Renal cortical epithelial cell (primary cell): Measurements from ENCODE around the gene KIN. TPM values are rescaled to one million over a fixed set of nuclear protein-coding genes. Genes with fewer than 3 reads are reported as not detected.
"Not testable (repeated sequence)": the region's sequence is repeated elsewhere in the genome, so short reads cannot be mapped to it uniquely, and the experiment has no call there.

Source experiments
- DNase-seq: peaks from one replicate; pipeline ENCODE4 v3.0.0-alpha.2; 2011; ENCODE audit warnings: low read depth
- total RNA-seq: library from RNA; depleted of rRNA; stranded (reverse); fragments of >200 nt; gene quantifications from 2 replicates; pipeline ENCODE4 v1.2.3, GENCODE V29; 2014

The KIN gene
- total RNA-seq: 7.1 and 7.6 TPM in 2 replicates

GRCh38 chr10:7787857-7788638 is at the start of gene KIN, which contains the start of gene ATP5F1C:
TSS of gene KIN (minus strand) at chr10:7787993. CDS start at chr10:7787933, 60 bp downstream.
TSS of gene ATP5F1C (plus strand) at chr10:7788177. CDS start at chr10:7788208, 31 bp downstream.
- peak; percentile 88 for DNase-seq

DNA sequence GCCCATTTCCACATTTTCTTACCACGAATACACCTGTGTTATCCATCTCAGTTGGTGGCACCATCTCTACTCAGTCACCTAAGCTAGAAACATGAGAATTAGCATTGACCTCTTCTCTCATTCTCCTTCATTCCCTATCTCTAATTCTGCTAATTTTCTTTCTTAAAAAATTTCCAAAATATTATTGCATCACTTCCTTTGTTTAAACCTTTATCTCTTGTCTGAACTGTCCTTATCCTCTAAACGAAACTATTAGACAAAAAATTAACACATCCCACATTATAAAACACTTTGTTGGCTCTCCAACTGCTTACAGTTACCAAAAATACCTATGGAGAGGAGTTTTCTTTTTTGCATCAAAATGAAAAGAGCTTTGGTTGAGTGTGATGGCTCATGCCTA is 48.8 kb upstream of the KIN start:
- DNase-seq: no peak

DNA sequence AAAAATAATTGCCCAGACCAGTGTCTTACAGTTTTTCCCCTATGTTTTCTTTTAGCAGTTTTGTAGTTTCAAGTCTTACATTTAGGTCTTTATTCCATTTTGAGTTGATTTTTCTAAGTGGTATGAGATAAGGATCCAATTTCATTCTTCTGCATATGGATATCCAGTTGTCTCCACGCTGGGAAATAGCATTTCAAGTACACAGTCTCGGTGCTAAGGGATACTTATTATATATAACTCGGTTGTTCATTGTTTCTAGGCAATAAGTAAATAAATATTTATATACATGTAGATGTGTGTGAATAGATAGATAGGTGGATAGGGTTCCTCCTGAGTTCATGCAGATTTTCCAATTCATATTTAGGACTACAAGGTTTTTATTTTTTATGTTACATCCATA is 46.5 kb upstream of the KIN start:
- no peak for DNase-seq

DNA sequence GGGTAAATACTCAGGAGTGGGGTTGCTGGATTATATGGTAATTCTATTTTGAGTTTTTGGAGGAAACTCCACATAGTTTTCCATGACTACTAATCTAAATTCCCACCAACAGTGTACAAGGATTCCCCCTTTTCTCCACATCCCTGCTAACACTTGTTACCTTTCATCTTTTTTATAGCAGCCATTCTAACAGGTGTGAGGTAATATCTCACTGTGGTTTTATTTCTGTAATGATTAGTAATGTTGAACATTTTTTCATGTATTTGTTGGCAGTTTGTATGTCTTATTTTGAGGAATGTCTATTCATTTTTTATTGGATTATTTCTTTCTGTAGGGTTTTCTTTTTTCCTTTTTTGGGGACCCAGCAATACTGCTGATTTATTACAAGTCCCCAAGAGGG is 45.4 kb upstream of the KIN start:
- DNase-seq: no peak

DNA sequence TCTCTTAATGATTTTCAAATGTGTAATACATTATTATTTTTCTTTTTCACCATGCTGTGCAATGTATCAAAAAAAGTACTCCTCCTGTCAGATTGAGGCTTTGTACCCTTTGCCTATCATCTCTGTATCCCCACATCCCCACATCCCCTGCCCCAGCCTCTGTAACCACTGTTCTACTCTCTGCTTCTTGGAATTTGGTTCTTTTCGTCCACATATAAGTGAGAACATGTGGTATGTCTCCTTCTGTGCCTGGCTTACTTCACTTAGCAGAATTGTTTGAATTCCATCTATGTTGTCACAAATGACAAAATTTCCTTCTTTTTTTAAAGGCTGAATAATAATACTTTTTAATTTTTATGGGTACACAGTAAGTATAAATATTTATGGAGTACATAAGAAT is 44.3 kb upstream of the KIN start:
- DNase-seq: no peak

DNA sequence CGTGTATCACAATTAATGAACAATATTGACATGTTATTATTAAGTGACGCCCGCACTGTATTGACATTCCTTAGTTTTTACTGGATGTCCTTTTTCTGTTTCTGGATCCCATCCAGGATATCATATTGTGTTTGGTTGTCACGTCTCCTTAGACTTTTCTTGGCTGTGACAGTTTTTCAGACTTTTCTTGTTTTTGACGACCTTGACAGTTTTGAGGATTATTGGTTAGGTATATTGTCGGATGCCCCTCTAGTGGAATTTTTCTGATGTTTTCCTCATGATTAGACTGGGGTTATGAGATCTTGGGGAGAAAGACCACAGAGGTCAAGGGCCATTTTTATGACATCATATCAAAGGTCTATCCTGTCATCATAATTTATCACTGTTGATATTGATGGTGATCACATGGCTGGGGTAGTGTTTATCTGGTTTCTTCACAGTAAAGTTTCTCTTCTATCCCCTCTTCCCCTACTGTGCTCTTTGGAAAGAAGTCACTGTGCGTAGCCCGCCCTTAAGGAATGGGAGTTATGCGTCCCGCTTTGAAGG is 41.6 kb upstream of the KIN start:
- no peak for DNase-seq

GRCh38 chr10:7826971-7827370 is 39.2 kb upstream of the KIN start:
- peak; percentile 23 for DNase-seq

GRCh38 chr10:7824251-7824650 is 36.5 kb upstream of the KIN start:
- no peak for DNase-seq

- peak; percentile 45 for DNase-seq
These were observed 31.3 kb upstream of the KIN start for GRCh38 chr10:7819121-7819460.

- peak; percentile 43 for DNase-seq
These were observed 30.7 kb upstream of the KIN start, which contains the start of gene TAF3 for GRCh38 chr10:7818295-7819120. TSS of gene TAF3 (plus strand) at chr10:7818505. CDS start at chr10:7818710, 205 bp downstream.

GRCh38 chr10:7817984-7818294 is 30.1 kb upstream of the KIN start:
- DNase-seq: no peak

- DNase-seq: no peak
These were observed 29.8 kb upstream of the KIN start for GRCh38 chr10:7817576-7817975.

- no peak for DNase-seq
These were observed 25.7 kb upstream of the KIN start for GRCh38 chr10:7813481-7813880.

GRCh38 chr10:7811743-7812142 is 23.9 kb upstream of the KIN start:
- DNase-seq: not testable (repeated sequence)

GRCh38 chr10:7811000-7811399 is 23.2 kb upstream of the KIN start:
- no peak for DNase-seq

GRCh38 chr10:7810443-7810842 is 22.6 kb upstream of the KIN start:
- no peak for DNase-seq

DNA sequence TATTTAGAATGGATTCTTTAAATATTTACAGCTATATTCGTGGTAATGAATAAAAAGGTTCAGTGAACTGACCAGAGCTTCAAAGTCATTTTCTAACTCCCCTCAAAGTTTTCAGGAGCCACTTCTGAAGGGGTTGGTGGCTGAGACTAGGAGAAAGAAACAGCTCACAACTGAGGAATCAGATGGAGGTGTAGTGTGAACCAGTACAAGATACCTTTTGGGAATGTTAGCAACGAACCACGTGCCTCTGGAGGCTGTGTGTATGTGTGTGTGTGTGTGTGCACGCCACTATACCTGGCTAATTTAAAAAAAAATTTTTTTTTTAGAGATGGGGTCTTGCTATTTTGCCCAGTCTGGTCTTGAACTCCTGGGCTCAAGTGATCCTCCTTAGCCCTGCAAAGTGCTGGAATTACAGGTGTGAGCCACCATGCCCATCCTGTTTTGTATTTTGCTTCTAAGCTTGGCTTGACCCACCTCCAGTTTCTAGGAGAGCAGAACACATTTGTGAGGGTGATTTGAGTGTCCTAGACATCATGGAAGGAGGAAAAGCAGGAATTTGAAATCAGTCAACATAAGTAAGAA is 21.0 kb upstream of the KIN start:
- DNase-seq: no peak

DNA sequence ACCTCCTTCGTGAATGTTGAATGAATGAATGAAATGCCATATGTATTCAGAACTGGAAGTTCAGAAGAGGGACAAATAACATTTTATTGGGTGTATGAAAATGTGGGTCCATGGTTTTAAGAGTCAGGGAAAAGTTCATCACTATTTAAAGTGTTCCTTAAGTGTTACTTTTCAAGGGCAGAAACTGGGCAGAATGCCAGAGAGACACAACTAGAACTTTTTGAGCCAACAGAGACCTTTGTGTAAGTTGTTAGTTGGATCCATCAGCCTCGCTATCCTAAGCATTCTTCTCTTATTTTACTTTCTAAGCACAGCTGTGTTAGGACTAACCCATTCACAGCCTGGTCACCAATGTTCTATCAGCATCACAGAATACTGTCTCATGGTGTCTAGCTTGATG is 16.9 kb upstream of the KIN start:
- DNase-seq: no peak

DNA sequence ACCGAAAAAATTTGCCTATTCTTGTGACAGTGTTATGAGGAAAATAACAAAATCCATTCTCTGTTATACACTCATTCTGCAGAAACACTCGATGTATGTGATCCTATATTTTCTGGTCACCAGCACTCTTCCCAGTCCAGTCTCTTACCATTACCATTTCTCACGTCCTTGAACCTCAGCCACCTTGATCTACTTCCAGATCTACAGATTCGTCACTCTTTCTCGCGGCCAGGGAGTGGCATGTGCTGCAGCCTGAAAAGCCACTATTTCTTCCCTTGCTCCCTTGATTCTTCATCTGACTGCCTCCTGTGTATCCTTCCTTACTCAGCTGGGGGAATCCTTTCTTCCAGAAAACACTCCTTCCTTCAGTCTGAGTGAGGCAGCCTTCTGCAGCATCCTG is 16.4 kb upstream of the KIN start:
- DNase-seq: no peak

DNA sequence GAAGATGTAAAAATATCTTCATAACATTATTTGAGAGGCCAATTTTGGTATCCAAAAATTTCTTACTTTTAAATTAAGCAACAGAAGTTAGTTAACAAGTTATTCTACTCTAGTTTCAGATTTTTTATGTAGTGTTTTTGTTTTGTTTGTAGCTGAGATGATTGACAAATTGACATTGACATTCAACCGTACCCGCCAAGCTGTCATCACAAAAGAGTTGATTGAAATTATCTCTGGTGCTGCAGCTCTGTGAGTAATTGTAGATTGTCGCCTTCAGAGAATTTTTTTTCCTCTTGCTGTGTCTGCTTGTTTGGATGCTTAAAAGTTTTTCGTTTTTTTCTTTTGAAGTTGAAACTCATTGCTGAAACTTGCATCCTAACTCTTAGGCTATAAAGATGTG is 14.8 kb upstream of the KIN start:
- DNase-seq: no peak

GRCh38 chr10:7797582-7797981 is 9.8 kb upstream of the KIN start:
- peak; percentile 92 for DNase-seq

GRCh38 chr10:7795605-7796004 is 7.8 kb upstream of the KIN start:
- no peak for DNase-seq
